ENCODE data around the gene USP25.

- TF ChIP-seq POLR2AphosphoS5 (IDR thresholded peaks at IDR 0.05) (no peak), POLR2A (IDR thresholded peaks at IDR 0.05) (no peak)
- TF ChIP-seq, protein P1, sequence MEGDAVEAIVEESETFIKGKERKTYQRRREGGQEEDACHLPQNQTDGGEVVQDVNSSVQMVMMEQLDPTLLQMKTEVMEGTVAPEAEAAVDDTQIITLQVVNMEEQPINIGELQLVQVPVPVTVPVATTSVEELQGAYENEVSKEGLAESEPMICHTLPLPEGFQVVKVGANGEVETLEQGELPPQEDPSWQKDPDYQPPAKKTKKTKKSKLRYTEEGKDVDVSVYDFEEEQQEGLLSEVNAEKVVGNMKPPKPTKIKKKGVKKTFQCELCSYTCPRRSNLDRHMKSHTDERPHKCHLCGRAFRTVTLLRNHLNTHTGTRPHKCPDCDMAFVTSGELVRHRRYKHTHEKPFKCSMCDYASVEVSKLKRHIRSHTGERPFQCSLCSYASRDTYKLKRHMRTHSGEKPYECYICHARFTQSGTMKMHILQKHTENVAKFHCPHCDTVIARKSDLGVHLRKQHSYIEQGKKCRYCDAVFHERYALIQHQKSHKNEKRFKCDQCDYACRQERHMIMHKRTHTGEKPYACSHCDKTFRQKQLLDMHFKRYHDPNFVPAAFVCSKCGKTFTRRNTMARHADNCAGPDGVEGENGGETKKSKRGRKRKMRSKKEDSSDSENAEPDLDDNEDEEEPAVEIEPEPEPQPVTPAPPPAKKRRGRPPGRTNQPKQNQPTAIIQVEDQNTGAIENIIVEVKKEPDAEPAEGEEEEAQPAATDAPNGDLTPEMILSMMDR (IDR thresholded peaks at IDR 0.05), result no peak
Observed at GRCh38 chr21:15766952-15767603, 37.3 kb downstream of the USP25 start.
